COLO829 (cell line): Measurements from ENCODE around the gene AVEN.
"Not testable (repeated sequence)": the region's sequence is repeated elsewhere in the genome, so short reads cannot be mapped to it uniquely, and the experiment has no call there.

Experiments used
- DNase-seq: peaks from one replicate; pipeline ENCODE4 v3.0.0; 2012; ENCODE audit warnings: low spot score

The AVEN gene

DNA sequence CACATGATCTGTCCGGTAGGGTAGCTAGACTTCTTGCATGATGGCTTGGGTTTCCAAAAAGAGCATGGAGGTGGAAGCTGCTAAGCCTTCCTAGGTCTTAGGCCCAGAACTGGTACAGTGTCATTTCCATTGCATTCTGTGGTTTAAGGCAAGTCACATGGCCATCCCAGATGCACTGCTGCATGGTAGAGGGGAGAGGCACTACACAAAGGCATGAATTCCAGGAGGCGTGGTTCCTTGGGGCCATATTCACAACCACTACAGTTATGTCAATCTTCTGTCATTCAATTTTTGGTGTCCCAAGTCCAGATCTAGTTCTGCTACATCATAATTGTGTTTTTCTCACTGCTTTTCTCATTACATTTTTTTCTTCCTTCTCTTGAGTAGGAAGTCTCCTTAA, 192.9 kb downstream of the AVEN start:
- no peak for DNase-seq

DNA sequence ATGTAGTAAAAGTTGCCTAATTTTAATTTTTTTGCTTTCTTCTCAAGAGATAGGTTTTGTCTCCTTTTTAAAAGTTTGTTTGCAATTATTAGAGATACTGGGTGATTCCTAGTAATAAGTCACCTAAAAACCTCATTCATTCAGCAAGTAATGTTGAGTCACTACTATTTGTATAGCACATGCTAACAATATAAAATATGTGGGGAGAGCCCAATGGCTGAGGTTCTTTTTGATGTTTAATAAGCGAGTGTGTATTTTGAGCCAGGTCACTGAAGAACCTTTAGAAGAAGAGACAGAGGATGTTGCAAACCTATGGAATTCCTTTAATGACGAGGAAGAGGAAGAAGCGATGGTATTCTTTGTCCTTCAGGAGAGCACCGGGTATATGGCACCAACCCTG, 194.4 kb downstream of the AVEN start:
- no peak for DNase-seq

DNA sequence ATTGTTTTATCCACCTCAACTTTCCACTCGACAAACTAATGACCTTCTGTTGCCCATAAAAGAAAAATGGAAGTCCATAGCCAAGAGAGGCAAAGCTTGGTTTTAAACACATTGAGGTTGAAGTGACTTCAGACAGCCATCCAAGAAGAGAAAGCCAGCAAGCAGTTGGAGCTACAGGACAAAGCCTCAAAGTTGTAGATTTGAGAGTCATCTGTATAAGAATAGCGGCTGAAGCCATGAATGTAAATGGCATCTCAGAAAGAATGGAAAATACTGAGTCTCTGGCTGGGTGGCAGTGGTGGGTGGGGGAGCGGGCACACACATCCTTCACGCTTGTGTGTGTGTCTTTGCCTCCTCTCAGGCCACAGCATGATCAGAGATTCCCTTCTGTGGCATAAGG, 194.8 kb downstream of the AVEN start:
- no peak for DNase-seq

DNA sequence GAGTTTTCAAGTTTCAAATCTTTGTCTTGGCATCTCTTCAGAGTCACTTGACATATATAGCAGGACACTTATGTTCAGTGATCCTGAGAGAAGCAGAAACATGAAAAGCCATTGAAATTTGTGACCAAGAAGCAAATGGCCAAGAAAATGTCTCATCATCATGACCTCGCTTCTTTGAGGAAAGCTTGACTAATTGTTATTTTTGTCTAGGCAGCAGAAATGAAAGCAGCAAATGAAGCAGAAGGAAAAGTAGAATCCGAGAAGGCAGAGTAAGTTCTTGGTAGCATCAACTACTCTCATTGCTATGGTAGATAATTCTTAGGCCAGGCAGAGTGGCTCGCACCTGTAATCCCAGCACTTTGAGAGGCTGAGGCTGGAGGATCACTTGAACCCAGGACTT, 198.4 kb downstream of the AVEN start:
- DNase-seq: no peak

DNA sequence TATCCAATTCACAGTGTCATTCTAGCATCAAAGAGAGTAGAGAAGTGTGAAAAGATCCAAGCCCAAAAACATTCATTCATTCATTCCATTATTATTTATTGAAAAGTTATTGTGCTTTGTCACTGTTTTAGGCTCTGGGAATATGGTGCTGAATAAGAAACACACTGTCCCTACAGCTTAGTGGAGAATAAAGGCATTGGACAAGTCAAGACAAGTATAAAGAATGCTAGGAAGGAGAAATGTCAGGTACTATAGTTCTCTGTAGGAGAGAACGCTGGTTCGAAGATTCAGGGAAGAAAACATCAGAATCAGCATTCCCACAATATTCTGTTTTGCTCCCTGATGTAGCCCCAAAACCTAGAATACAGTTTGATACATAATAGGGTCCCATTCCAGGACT, 199.5 kb downstream of the AVEN start:
- no peak for DNase-seq

DNA sequence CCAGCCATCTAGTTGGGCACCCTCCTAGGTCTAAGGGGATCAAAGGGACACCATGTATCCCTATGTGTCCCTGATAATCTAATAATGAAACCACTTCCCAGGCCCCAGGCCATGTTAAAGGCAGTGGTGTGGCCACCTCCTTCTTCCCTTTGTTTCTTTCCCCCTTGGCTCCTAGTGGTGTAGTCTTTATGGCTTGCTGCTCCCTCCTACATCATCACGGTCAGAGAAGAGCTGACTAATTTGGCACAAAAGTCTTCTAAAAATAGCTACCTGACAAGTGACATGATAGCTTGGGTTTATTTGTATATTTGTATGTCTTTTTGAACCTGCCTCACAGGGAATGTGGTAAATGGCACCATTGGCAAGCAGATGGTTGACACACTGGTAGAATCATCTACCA, 201.7 kb downstream of the AVEN start:
- DNase-seq: no peak

DNA sequence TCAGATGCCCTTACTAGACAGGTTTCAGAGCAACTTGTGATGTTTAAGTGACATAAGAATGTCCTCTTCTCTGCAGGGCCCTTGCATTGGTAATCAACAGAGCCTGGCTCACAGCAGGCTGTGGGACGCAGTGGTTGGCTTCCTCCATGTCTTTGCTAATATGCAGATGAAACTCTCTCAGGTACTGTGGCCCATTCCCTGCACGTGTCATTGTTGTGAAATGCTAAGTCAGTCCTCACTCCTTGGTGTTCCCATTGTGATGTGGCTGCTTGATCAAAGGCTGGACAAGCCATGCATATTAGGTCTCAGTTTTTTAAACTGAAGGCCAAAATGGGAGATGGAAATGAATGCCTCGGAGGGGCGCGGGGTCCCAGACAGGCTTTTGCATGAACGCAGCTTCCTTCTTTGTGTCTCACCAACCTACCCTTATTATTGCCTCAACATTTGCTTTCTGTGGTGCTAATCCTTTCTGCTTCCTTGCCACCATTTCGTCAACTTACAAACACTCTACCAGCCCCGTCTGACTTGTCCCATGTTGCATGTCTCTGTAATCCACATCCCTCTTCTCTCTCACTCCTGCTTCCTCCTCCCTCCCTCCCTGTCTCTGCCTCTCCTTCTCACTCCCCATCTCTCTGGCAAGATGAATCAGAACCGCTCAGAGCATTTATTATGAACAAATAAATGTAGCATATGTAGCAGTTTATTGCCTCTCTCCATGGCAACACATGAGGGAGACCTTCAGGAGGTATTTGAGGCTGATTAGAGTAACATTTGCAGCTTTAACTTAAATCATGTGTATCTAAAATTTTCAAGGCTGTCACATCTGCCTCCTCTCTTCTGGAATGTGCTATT, 203.9 kb downstream of the AVEN start:
- no peak for DNase-seq

DNA sequence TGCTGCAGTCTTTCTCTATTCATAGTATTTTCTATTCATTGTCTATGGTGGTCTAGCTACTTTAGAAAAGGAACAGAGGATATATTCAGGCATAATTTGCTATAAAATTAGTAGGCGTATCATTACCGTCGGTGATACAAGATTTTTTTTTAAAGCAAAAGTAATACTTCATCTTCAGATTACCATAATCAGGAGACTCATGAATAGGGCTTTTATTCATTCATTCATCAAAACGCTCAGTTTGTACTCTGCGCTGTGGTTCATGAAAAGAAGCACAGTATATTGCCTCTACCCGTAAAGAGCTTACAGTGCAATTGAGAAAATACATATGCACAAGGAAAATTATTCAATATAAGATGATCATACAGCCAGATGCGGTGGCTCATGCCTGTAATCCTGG, 207.4 kb downstream of the AVEN start:
- DNase-seq: peak; percentile 89

DNA sequence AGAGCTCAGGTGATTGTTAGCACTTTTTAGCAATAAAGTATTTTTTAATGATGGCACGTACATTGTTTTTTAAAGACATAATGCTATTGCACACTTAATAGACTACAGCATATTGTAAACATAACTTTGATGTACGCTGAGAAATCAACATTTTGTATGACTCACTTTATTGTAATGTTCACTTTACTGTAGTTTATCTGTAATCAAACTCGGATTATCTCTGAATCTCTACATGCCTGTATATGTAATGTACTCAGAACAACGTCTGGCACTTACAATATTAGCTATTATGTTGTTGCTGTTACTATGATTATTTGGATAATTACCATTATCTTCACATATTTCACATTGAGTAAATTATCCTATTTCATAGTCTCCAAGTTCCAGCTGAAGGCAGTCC, 208.7 kb downstream of the AVEN start:
- DNase-seq: no peak

DNA sequence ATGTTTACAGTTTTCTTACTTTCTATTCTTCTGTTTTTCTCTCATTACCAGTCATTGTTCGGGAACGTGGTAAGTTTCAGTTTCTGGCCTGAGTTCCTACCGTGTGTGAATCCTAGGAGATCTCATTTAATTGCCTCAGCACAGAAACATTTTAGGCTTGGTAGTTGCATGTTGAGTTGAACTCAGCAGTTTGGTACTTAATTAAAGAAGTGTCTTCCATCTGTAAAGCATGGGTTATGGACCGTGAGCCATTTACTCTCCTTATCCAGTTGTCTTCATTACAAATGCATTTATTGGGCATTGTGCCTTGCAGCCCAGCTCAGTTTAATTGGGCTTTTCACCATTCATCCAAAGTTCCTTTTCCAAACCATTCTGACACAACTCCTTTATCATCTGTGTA, 212.8 kb downstream of the AVEN start:
- no peak for DNase-seq

DNA sequence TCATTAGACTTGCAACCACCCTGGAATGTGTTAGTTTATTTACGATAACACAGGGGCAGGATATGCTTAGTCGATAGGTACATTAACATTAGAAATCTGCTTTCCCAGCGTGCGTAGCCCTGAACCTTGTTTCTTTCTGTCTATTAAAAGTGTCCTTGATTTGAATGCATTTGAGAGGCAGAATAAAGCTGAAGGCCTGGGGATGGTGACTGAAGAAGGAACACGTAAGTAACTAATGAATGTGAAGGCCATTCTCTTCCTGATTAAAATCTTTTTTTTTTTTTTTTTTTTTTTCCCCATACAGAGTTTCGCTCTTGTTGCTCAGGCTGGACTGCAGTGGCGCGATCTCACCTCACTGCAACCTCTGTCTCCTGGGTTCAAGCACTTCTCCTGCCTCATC, 213.6 kb downstream of the AVEN start:
- DNase-seq: no peak

DNA sequence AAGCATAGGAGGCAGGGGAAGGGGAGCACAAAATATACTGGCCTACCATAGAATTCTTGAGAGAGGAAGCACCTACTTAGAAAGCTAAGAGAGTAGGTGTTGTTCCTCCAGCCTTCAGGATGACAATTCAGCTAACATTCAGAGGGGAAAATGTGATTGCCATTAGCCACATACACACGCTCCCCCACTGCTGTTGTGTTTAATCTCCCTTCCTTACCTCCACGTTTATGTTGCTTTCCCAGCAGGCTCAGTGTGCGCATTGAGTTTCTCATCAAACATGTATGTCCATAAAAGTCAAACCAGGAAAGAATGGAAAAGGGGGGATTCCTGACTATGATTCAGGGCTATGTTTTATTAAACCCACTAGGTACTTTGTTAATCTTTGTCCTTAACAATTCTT, 215.9 kb downstream of the AVEN start:
- no peak for DNase-seq

DNA sequence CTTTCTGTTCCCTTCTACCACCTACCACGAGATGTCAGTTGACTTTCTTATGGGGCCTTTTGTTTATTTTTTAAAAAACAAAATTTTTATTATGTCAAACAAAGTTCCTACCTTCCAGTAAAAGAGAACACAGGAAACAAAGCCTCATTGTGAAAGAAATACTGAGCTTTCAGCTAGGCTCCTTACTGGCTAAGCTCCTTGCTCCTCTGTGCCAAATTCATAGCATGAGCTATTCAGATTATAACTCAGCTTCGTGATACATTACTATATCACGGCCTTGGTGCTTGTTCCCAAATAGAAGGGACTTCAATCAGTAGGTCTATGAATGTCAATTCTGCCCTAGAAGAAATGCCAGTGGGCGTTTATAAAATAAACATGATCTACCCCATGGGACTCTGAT, 216.5 kb downstream of the AVEN start:
- DNase-seq: peak; percentile 15

DNA sequence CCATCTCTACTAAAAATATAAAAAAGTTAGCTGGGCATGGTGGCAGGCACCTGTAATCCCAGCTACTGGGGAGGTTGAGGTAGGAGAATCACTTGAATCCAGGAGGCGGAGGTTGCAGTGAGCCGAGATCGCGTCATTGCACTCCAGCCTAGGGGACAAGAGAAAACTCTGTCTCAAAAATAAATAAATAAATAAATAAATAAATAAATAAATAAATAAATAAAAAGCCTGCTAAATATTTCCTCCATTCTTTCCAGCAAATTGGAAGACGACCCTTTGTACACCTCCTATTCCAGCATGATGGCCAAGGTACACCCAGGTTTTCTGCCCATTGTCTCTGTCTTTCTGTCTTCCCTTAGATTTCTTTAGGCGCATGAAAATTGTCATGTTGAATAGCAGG, 219.5 kb downstream of the AVEN start:
- not testable (repeated sequence) for DNase-seq
